ENCODE data around the gene HCFC1.

HCFC1 gene

DNA sequence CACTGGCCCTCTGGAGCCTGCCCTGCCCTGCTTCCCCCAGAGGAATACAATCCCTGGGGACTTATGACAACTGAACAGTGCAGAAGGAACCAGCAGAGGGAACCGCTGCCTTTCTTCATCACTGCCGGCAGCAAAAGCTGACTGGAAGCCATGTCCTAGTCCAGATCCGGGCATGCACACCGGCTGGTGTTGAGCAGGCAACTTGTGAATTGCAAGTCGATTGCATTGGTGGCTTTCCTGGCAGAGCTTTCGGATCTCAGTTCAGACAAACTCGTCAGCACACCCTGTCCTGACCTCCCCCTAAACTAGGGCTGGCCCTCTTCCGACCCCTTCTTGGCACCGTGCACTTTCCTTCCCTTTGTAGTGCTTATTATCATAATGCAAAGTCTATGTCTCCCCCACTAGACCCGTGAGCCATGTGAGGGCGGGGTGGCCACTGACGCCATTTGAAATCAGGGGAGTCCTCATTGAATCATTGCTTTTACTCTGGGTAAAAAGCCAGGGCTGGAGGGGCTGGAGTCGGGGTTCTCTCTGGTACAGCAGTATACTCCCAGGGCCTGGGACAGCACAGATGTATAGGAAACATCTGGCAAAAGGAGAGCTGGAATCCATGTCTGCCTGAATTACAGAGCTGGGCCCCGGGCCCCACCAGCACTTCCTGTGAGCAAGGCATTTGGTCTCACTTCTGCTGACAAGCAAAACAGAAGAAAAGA lies 47.3 kb downstream of the HCFC1 start:
- no peak for DNase-seq (ENCODE audit: low read depth, low spot score)

DNA sequence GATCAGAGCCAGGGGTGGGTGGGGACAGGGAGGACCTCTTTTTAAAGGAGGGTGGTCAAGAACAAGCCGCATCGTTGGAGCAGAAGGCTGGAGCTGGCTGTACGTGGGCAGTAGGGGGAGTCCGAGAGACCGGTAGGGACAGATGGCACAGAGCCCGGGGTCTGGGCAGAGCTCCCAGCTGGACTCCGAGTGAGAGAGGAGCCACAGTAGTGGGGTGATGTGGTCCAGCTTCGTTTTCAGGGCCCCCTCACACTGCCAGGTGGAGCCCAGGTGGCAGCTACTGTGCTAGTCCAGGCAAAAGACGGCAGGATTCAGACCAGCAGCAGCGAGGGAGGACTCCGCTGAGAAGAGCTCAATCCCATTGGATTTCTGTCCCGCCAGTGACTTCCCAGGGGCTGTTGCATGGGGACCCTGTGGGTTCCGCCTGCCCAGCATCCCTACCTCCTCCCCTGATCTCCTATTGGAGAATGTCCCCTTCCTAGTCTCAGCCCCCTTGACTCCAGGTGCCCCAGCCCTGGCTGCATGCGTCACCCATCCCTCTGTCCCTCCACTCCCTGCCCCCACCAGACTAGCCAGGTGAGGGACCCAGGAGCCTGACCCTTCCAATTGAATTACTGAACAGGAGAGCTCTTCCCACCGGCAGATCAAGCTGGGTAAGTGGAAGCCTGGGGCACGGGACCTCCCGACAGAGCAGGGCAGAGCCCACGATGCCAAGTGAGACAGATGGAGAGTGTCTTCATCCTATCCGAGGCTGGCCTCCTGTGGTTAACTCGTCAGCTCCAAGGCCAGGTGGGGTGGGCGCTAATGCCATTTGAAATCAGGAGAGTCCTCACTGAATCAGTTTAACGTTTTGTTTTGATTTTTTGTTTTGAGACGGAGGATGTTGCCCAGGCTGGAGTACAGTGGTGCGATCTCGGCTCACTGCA lies 48.4 kb downstream of the HCFC1 start:
- no peak for DNase-seq (ENCODE audit: low read depth, low spot score)

DNA sequence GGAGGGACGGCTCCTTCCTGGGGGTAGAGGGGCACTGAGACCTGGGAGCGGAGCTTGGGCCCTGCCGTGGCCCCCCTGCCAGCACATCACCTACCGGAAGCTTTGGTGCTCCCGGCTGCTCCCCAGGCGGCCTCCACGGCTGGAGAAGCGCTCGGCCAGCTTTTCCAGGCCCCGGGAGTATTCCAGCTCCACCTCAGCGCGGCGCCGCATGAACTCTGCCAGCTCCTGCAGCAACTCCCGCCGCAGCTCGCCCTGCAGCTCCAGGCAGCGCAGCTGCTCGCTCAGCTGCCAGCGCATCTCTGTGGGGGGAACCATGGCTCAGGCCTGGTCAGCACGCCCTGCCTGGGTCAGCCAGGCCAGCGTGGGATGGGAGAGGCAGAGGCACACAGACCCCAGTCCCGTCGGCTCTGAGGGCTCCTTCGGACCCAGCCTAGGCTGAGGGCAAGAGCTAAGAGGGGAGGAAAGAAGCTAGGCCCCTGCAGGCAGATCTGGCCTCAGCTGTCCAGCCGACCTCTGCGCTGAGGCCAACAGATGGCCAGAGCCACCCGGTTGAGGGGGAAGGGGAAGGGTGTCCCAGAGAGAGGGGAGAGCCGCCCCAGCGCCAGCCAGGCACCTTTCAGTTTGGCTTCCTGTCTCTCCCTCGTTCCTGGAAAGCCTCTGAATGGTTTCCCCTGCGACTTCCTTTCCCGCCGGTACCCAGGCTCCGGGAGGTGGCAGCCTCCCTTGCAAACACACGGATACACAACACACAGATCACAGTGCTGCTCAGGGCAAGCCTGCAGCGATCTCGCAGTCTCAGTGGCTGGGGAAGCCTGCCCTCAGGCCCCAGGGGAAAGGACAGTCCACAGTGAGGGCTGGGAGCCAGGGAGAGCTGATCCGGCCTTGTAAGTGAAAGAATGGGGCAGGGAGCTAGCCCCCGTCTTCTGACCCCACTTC lies 49.8 kb downstream of the HCFC1 start:
- DNase-seq (ENCODE audit: low read depth, low spot score): no peak

- DNase-seq (ENCODE audit: low read depth, low spot score): no peak
These were observed 50.5 kb downstream of the HCFC1 start for GRCh38 chrX:153921070-153921469.

DNA sequence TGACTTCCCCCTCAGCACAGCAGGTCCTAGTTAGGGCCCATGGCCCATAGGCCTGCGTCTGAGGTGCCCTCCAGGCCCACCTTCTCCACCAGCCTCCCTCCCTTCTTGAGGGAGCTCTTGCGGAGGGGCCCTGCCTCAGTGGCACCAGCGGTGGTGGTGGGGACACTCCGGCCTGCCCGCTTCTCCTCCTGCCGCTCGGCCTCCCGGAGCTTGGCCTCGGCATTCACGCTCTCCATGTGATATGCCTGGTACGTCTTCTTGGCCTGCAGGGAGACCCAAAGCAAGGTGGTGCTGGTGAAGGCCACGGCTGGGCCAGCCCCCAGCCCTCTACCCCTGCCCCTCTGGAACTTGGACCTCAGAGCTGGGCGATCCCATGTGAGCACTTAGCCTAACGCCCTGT lies 51.1 kb downstream of the HCFC1 start:
- no peak for DNase-seq (ENCODE audit: low read depth, low spot score)

GRCh38 chrX:153919281-153919680 lies 52.3 kb downstream of the HCFC1 start:
- DNase-seq (ENCODE audit: low read depth, low spot score): no peak

DNA sequence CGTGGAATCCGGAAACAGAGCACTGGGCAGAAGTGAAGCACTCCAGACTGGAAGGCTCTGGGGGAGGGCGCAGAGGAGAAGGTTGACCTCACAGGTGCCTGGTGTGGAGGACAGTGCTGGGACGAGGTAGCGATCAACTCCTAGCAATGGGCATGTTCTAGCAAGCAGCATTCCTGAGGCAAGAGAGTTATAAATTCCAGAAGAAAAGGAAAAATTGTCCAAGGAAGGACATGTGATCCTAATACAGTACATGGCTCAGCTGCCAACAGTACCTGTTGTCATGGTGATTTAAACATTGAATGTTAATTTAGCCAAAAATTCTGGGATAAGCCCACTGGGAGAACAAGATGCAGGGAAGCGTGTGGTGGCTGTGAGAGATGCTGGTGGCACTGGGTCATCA lies 53.7 kb downstream of the HCFC1 start:
- DNase-seq (ENCODE audit: low read depth, low spot score): no peak

DNA sequence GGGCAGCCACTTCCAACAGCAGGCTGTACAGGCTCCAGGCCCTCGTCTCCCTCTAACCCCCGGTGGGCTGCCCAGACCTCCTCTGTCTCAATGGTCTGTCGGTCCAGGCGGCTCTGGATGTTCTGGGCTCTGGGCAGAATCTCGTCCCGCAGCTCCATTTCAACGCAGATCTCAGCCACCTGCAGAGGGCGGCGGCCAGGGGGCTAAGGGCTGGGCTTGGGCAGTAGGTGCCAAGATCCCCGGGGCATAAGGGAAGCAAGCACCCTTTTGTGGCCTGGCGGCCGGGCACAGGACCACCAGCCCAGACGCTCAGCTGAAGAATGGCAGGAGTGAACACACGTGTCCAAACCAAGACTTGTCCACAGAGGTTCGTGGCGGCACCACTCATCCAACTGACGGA lies 57.9 kb downstream of the HCFC1 start:
- no peak for DNase-seq (ENCODE audit: low read depth, low spot score)

DNA sequence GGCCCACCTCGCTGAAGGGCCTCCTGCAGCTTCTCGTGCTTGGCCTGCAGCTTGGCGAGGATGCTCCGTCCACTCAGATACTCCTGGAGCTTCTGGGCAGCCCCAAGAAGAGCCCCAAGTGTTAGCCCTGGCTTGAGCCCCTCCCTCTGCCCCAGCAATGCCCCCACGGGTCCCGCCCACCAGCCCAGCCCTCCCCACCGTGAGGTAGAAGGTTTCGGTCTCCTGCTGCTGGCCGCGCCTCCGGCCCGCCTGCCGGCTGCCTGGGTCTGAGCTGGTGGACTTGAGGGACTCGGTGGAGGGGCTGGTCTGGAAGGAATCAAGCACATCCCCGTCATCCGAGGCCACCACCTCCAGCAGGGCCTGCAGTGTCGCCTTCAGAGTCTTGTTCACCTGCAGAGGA lies 58.4 kb downstream of the HCFC1 start:
- no peak for DNase-seq (ENCODE audit: low read depth, low spot score)

GRCh38 chrX:153911798-153912197 lies 59.8 kb downstream of the HCFC1 start:
- no peak for DNase-seq (ENCODE audit: low read depth, low spot score)

DNA sequence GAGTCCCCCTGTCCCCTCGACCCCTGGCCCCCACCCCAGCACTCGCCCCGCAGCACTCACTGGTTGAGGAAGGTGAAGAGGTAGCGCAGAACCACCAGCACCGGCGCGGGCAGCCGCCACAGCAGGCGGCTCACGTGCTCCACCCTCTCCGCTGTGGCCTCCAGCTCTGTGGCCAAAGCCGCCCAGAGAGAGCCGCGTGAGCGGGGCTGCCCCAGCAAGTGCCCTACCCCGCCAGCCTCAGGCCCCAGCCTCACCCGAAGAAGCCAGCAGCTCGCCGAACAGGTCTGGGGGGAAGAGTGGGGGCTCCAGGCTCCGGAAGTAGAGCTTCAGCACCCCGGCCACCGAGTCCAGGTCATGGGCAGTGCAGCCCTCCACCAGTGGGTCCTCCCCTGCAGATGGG lies 61.2 kb downstream of the HCFC1 start:
- DNase-seq (ENCODE audit: low read depth, low spot score): no peak

DNA sequence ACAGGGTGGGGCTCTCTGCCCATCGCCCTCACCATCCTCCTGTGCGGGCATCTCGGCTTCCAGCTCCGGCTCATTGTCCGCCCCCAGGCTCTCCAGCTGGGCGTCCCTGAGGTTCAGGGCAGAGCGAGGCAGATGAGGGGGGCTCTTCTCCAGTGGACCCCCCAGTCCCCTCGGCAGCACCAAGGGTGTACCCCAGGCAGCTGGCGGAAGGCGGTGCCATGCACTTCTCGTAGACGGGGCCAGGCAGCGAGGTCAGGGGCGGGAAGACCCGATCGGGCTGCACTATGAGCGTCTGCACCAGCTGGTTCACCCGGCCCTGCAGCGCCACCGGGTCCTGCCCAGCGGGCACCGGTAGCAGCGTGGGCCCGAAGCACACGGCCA lies 61.6 kb downstream of the HCFC1 start:
- DNase-seq (ENCODE audit: low read depth, low spot score): no peak

DNA sequence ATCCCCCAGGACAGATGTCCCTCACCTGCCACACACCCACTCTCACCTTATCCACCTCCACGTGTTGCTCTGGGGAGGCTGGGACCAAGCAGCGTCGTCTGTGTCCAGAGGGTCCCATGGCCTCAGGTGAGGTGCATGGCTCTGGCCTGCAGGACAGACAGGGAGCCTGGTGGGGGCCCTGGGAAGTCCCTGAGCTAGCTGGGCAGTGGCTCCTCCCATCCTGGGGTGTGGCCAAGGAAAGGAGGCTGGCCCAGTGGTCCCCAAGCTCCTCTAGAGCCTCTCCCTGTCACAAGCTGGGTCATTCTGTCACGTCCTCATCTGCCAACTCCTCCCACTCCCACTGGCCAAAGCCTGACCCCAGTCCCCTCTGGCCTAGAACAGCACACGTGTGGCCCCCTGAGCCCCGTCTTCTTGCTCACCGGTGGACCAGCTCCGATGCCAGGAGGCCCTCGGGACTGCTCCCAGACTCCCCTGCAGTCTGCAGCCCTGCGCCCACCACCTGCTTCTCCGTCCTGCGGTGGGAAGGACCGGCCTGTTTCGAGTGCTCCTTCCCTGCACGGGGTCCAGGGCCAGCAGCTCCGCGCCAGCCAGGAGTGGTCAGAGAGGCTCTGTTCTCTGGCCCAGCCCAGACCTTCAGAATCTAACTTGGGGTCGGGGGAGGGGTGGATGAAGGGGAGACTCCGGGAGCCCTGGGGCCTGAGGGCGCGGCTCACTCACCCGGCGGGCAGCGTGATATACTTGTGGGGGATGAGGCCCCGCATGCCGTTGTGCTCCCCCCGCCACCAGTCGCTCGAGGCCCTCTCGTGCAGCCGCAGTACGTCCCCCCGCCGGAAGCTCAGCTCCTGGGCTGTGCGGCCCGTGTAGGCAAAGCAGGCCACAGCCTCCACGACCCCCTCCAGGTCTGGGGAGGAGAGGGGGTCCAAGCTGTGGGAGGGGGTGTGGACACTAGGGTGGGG lies 62.3 kb downstream of the HCFC1 start:
- DNase-seq (ENCODE audit: low read depth, low spot score): no peak

GRCh38 chrX:153908219-153908860 lies 63.3 kb downstream of the HCFC1 start:
- DNase-seq (ENCODE audit: low read depth, low spot score): no peak

GRCh38 chrX:153907456-153907855 lies 64.2 kb downstream of the HCFC1 start:
- DNase-seq (ENCODE audit: low read depth, low spot score): no peak

- DNase-seq (ENCODE audit: low read depth, low spot score): no peak
These were observed 65.3 kb downstream of the HCFC1 start for GRCh38 chrX:153906126-153906917.

GRCh38 chrX:153905481-153906095 lies 66.0 kb downstream of the HCFC1 start:
- no peak for DNase-seq (ENCODE audit: low read depth, low spot score)

- no peak for DNase-seq (ENCODE audit: low read depth, low spot score)
These were observed 67.3 kb downstream of the HCFC1 start, which contains the start of gene AVPR2 for GRCh38 chrX:153903991-153904957. Gene AVPR2, plus strand, starts transcription at chrX:153904673. Its CDS starts 473 bp downstream, at chrX:153905146.
